Naive B cell (primary cell): ENCODE results near the gene CBFA2T2. TPM values are rescaled to one million over a fixed set of nuclear protein-coding genes. Genes with fewer than 3 reads are reported as not detected.
"Not testable (repeated sequence)": the region's sequence is repeated elsewhere in the genome, so short reads cannot be mapped to it uniquely, and the experiment has no call there.

ENCODE experiments used
- ATAC-seq, 2 donors: fragments of 150-1000 bp; cut with Tn5 transposase; 2 replicates each; pipeline ENCODE4 v1.10.0; 2021; ENCODE audit warnings: low read depth in 2 of 2, mild to moderate bottlenecking in 2 of 2, moderate library complexity in 2 of 2
- DNase-seq: peaks from one replicate; pipeline ENCODE4 v3.0.0; 2022
- H3K27ac Mint-ChIP-seq, 6 donors: one replicate each; pipeline ENCODE4 v1.8.0; 2020 to 2022; ENCODE audit warnings: mild to moderate bottlenecking in 6 of 6, mixed read lengths in 6 of 6, moderate library complexity in 5 of 6, inconsistent platforms in 2 of 6
- H3K27me3 Mint-ChIP-seq, 3 donors: one replicate each; pipeline ENCODE4 v1.8.0; 2021 to 2022; ENCODE audit warnings: mixed read lengths in 3 of 3, mild to moderate bottlenecking in 1 of 3
- H3K36me3 Mint-ChIP-seq, 2 donors: one replicate each; pipeline ENCODE4 v1.8.0; 2020 to 2022; ENCODE audit warnings: mixed read lengths in 2 of 2, inconsistent platforms in 1 of 2, mild to moderate bottlenecking in 1 of 2
- H3K4me1 Mint-ChIP-seq, 3 donors: one replicate each; pipeline ENCODE4 v1.8.0; 2020 to 2022; ENCODE audit warnings: mixed read lengths in 3 of 3, inconsistent platforms in 1 of 3, mild to moderate bottlenecking in 1 of 3, moderate library complexity in 1 of 3
- H3K4me3 Mint-ChIP-seq, 8 donors: one replicate each; pipeline ENCODE4 v1.8.0; 2020 to 2022; ENCODE audit warnings: mild to moderate bottlenecking in 8 of 8, mixed read lengths in 8 of 8, moderate library complexity in 8 of 8, inconsistent platforms in 2 of 8
- H3K9me3 Mint-ChIP-seq, 7 donors: one replicate each; pipeline ENCODE4 v1.8.0; 2020 to 2022; ENCODE audit warnings: mixed read lengths in 7 of 7, mild to moderate bottlenecking in 5 of 7, inconsistent platforms in 2 of 7, moderate library complexity in 1 of 7
- polyA plus RNA-seq, 6 donors: library from polyadenylated mRNA; unstranded; fragments of 300-500 nt; fragmentation: Illumina TruSeq; gene quantifications; one replicate each; pipeline ENCODE4 v1.2.3, GENCODE V29; 2021; ENCODE audit warnings: low read depth in 6 of 6

CBFA2T2 gene
- polyA plus RNA-seq, 6 donors from 2014 or later = 6.1 to 25.9 (median 15.4) TPM

GRCh38 chr20:33693289-33693688 is 203.4 kb downstream of the CBFA2T2 start:
- Mint-ChIP-seq H3K4me3 (no peak overlapping the region), H3K36me3 (no peaks in the 10 kb centered on the region), H3K27me3 (no peaks in the 10 kb centered on the region), H3K27ac (peak overlapping the region in 1 of 6 donors; percentile 47), H3K4me1 (peaks cover 0 to 7% (median 0%) of the 10 kb centered on the region in 3 donors), H3K9me3 (no peaks in the 10 kb centered on the region)
- no peak for ATAC-seq
- DNase-seq = no peak

- ATAC-seq (no peak), DNase-seq (no peak)
- H3K27me3 Mint-ChIP-seq = no peaks in the 10 kb centered on the region
- peak overlapping the region in 1 of 6 donors; percentile 14 for H3K27ac Mint-ChIP-seq
- peaks cover 0 to 7% (median 0%) of the 10 kb centered on the region in 3 donors for H3K4me1 Mint-ChIP-seq
- peaks cover 0 to 2% (median 0%) of the 10 kb centered on the region in 7 donors for H3K9me3 Mint-ChIP-seq
- no peaks in the 10 kb centered on the region for H3K36me3 Mint-ChIP-seq
- H3K4me3 Mint-ChIP-seq = no peak overlapping the region
Observed at GRCh38 chr20:33693741-33694638, 204.1 kb downstream of the CBFA2T2 start.

GRCh38 chr20:33694639-33695012 is 204.7 kb downstream of the CBFA2T2 start:
- Mint-ChIP-seq H3K36me3 (no peaks in the 10 kb centered on the region), H3K4me1 (peaks cover 0 to 7% (median 0%) of the 10 kb centered on the region in 3 donors), H3K4me3 (no peak overlapping the region), H3K27me3 (no peaks in the 10 kb centered on the region), H3K27ac (peak overlapping the region in 1 of 6 donors; percentile 14), H3K9me3 (peaks cover 0 to 2% (median 0%) of the 10 kb centered on the region in 7 donors)
- DNase-seq (no peak), ATAC-seq (no peak)

- H3K4me3 Mint-ChIP-seq = no peak overlapping the region
- peaks cover 0 to 2% (median 0%) of the 10 kb centered on the region in 7 donors for H3K9me3 Mint-ChIP-seq
- H3K4me1 Mint-ChIP-seq = peaks cover 0 to 5% (median 0%) of the 10 kb centered on the region in 3 donors
- no peaks in the 10 kb centered on the region for H3K27me3 Mint-ChIP-seq
- no peak overlapping the region for H3K27ac Mint-ChIP-seq
- no peak for ATAC-seq
- no peaks in the 10 kb centered on the region for H3K36me3 Mint-ChIP-seq
- DNase-seq = no peak
Observed at GRCh38 chr20:33696448-33696847, 206.6 kb downstream of the CBFA2T2 start.

GRCh38 chr20:33697129-33697528 is 207.2 kb downstream of the CBFA2T2 start:
- Mint-ChIP-seq H3K9me3 (peaks cover 0 to 2% (median 0%) of the 10 kb centered on the region in 7 donors), H3K4me1 (peaks cover 0 to 3% (median 0%) of the 10 kb centered on the region in 3 donors), H3K27ac (peak overlapping the region in 1 of 6 donors; percentile 30), H3K27me3 (no peaks in the 10 kb centered on the region), H3K4me3 (no peak overlapping the region), H3K36me3 (no peaks in the 10 kb centered on the region)
- no peak for ATAC-seq
- no peak for DNase-seq

- not testable (repeated sequence) for ATAC-seq, H3K36me3 Mint-ChIP-seq, H3K27ac Mint-ChIP-seq, H3K9me3 Mint-ChIP-seq, DNase-seq, H3K27me3 Mint-ChIP-seq, H3K4me3 Mint-ChIP-seq, H3K4me1 Mint-ChIP-seq
Observed at GRCh38 chr20:33698966-33699365, 209.1 kb downstream of the CBFA2T2 start.

Other genes starting within 250 kb of the CBFA2T2 start
- not detected for gene BPIFB1, start 206.9 kb upstream of the CBFA2T2 start, polyA plus RNA-seq
- 10 to 100 TPM; 22.4 to 53.5 (median 28.8) TPM for gene CDK5RAP1, start 88.6 kb upstream of the CBFA2T2 start, polyA plus RNA-seq
- gene SNTA1, start 46.3 kb upstream of the CBFA2T2 start, polyA plus RNA-seq = 1 to 10 TPM; 3.1 to 6.0 (median 3.9) TPM
- gene C20orf144, start 172.2 kb downstream of the CBFA2T2 start, polyA plus RNA-seq = not detected
- gene ACTL10, start 176.8 kb downstream of the CBFA2T2 start, polyA plus RNA-seq = 1 to 10 TPM in 5 of 6 donors, not detected in 1; 1.2 to 4.8 (median 3.7) TPM
- 1 to 10 TPM in 1 of 6 donors, under 1 TPM in 2, not detected in 3; 0.74 to 1.0 (median 0.82) TPM for gene NECAB3, start 184.3 kb downstream of the CBFA2T2 start, polyA plus RNA-seq
- under 1 TPM in 4 of 6 donors, not detected in 2; 0.16 to 0.78 (median 0.27) TPM for gene E2F1, start 196.3 kb downstream of the CBFA2T2 start, polyA plus RNA-seq
- gene PXMP4, start 230.2 kb downstream of the CBFA2T2 start, polyA plus RNA-seq = 10 to 100 TPM in 1 of 6 donors, 1 to 10 TPM in 4, not detected in 1; 7.0 to 10.6 (median 8.2) TPM
- gene ZNF341, start 241.9 kb downstream of the CBFA2T2 start, polyA plus RNA-seq = 1 to 10 TPM; 1.1 to 4.5 (median 2.4) TPM